ENCODE measurements around the gene CTNS.
"Not testable (repeated sequence)": the region's sequence is repeated elsewhere in the genome, so short reads cannot be mapped to it uniquely, and the experiment has no call there.

CTNS gene

GRCh38 chr17:3688852-3689261 is 52.3 kb downstream of the CTNS start:
- no peak for DNase-seq

- DNase-seq = no peak
Measured at GRCh38 chr17:3689262-3690093, 52.9 kb downstream of the CTNS start.

GRCh38 chr17:3690094-3690715 is 53.6 kb downstream of the CTNS start:
- DNase-seq = no peak

- no peak for DNase-seq
Measured at GRCh38 chr17:3691617-3692067, 55.1 kb downstream of the CTNS start.

GRCh38 chr17:3692346-3692745 is 55.8 kb downstream of the CTNS start:
- no peak for DNase-seq

- DNase-seq = no peak
Measured at GRCh38 chr17:3693141-3693540, 56.6 kb downstream of the CTNS start.

GRCh38 chr17:3693829-3694231 is 57.3 kb downstream of the CTNS start:
- no peak for DNase-seq

GRCh38 chr17:3695129-3695722 is 58.7 kb downstream of the CTNS start:
- no peak for DNase-seq

- DNase-seq = no peak
Measured at GRCh38 chr17:3695723-3696411, 59.3 kb downstream of the CTNS start, which contains the start of gene P2RX5. Gene P2RX5, minus strand, starts transcription at chr17:3696155. Its CDS starts 150 bp downstream, at chr17:3696005.

GRCh38 chr17:3697103-3697476 is 60.5 kb downstream of the CTNS start:
- no peak for DNase-seq

GRCh38 chr17:3698139-3698538 is 61.6 kb downstream of the CTNS start:
- no peak for DNase-seq

- no peak for DNase-seq
Measured at GRCh38 chr17:3699951-3700350, 63.4 kb downstream of the CTNS start.

GRCh38 chr17:3702041-3702539 is 65.5 kb downstream of the CTNS start:
- DNase-seq = not testable (repeated sequence)

- no peak for DNase-seq
Measured at GRCh38 chr17:3704931-3705717, 68.6 kb downstream of the CTNS start.

- DNase-seq = not testable (repeated sequence)
Measured at GRCh38 chr17:3705718-3705984, 69.1 kb downstream of the CTNS start.

- no peak for DNase-seq
Measured at GRCh38 chr17:3708366-3708765, 71.8 kb downstream of the CTNS start.

GRCh38 chr17:3710951-3711383 is 74.4 kb downstream of the CTNS start:
- DNase-seq = no peak
